Measurements from ENCODE around the gene EEA1.

DNA sequence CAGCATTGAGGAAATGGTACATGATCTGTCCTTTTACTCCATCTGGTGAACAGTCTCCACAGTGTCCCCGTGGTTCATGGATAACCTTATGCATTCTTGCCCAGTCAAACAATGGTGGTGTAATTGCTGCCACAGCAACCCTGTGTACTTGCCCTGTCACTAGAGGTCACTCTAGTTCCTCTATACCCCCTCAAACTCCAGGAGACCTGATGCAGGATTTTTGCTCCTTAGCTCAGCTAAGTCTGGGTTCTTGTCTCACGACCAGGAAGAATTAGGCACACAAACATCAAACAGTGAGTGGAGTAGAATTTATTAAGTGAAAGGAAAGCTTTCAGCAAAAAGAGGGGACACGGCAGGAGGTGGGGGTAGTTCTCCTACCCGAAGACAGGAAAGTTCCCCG, 24.7 kb upstream of the EEA1 start:
- TF ChIP-seq, protein P1, sequence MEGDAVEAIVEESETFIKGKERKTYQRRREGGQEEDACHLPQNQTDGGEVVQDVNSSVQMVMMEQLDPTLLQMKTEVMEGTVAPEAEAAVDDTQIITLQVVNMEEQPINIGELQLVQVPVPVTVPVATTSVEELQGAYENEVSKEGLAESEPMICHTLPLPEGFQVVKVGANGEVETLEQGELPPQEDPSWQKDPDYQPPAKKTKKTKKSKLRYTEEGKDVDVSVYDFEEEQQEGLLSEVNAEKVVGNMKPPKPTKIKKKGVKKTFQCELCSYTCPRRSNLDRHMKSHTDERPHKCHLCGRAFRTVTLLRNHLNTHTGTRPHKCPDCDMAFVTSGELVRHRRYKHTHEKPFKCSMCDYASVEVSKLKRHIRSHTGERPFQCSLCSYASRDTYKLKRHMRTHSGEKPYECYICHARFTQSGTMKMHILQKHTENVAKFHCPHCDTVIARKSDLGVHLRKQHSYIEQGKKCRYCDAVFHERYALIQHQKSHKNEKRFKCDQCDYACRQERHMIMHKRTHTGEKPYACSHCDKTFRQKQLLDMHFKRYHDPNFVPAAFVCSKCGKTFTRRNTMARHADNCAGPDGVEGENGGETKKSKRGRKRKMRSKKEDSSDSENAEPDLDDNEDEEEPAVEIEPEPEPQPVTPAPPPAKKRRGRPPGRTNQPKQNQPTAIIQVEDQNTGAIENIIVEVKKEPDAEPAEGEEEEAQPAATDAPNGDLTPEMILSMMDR (IDR thresholded peaks at IDR 0.05) = no peak
- TF ChIP-seq POLR2AphosphoS5 (IDR thresholded peaks at IDR 0.05; ENCODE audit: insufficient read depth in 1 of 2, low read depth in 1 of 2) (no peak), POLR2A (IDR thresholded peaks at IDR 0.05) (no peak)

All from vagina (tissue), 2 donors.